SK-N-SH (cell line): ENCODE results near the gene ANKRD44. TPM values are rescaled to one million over a fixed set of nuclear protein-coding genes. Genes with fewer than 3 reads are reported as not detected.

Experiments used
- CTCF ChIA-PET: fragments of 300-600, 350-600 bp; formaldehyde crosslinking; extraction: SDS; loops from one replicate; lab custom pipeline; 2021; lab: Yijun Ruan, JAX
- POLR2A ChIA-PET: fragments of 350-600 bp; sonication (Branson Sonifier 250); formaldehyde crosslinking; extraction: SDS; loops from one replicate; lab custom pipeline; 2020; ENCODE audit warnings: antibody characterized with exemption, inconsistent platforms; lab: Yijun Ruan, JAX
- DNase-seq: peaks from one replicate; pipeline ENCODE4 v3.0.0; 2012
- H2AFZ ChIP-seq: fragments of 200-600 bp; sonication (generic); 2 replicates; pipeline ENCODE4 v1.8.1; 2016; ENCODE audit warnings: antibody characterized with exemption, mild to moderate bottlenecking, low read depth
- H3F3A ChIP-seq: fragments of 200-600 bp; sonication (generic); replicated peaks from 2 replicates; pipeline ENCODE3; 2016; ENCODE audit warnings: antibody characterized with exemption, mild to moderate bottlenecking; ENCODE audit not compliant: insufficient read depth
- H3K27ac ChIP-seq, 2 experiments: fragments of 200-500 bp in 1 of 2; fragments of 200-600 bp in 1 of 2; sonication (Bioruptor generic) in 1 of 2; sonication (generic), shearing (Covaris generic) in 1 of 2; 2 replicates each; pipeline versions ENCODE4 v1.5.1 to v1.6.1; 2014 to 2016; ENCODE audit warnings: low read depth in 2 of 2, inconsistent platforms in 1 of 2, low read length in 1 of 2, mild to moderate bottlenecking in 1 of 2, mixed read lengths in 1 of 2
- H3K27me3 ChIP-seq: fragments of 200-600 bp; sonication (generic), shearing (Covaris generic); 2 replicates; pipeline ENCODE4 v1.6.1; 2016; ENCODE audit warnings: mixed run types; ENCODE audit not compliant: insufficient read depth
- H3K36me3 ChIP-seq, 2 experiments: fragments of 200-500 bp in 1 of 2; fragments of 200-600 bp in 1 of 2; sonication (Bioruptor generic) in 1 of 2; sonication (generic) in 1 of 2; replicated peaks in 1 of 2; 2 replicates each; pipeline versions ENCODE3 to v1.5.1; 2014 to 2016; ENCODE audit warnings: low read length in 1 of 2, mild to moderate bottlenecking in 1 of 2; ENCODE audit not compliant: insufficient read depth in 2 of 2, control insufficient read depth in 1 of 2
- H3K4me1 ChIP-seq, 2 experiments: fragments of 200-500 bp in 1 of 2; fragments of 200-600 bp in 1 of 2; sonication (Bioruptor generic) in 1 of 2; sonication (generic), shearing (Covaris generic) in 1 of 2; 2 replicates each; pipeline versions ENCODE4 v1.5.1 to v1.6.1; 2014 to 2016; ENCODE audit warnings: low read depth in 1 of 2, low read length in 1 of 2, mixed run types in 1 of 2; ENCODE audit not compliant: insufficient read depth in 2 of 2, control insufficient read depth in 1 of 2
- H3K4me2 ChIP-seq: fragments of 200-600 bp; sonication (generic), shearing (Covaris generic); 2 replicates; pipeline ENCODE4 v1.6.1; 2017; ENCODE audit warnings: mixed run types
- H3K4me3 ChIP-seq, 2 experiments: fragments of 200-500 bp in 1 of 2; fragments of 200-600 bp in 1 of 2; sonication (Bioruptor generic) in 1 of 2; sonication (generic), shearing (Covaris generic) in 1 of 2; 2 replicates each; pipeline versions ENCODE4 v1.5.1 to v1.8.1; 2014 to 2016; ENCODE audit warnings: low read depth in 2 of 2, inconsistent platforms in 1 of 2, low read length in 1 of 2, mild to moderate bottlenecking in 1 of 2, mixed read lengths in 1 of 2, moderate library complexity in 1 of 2
- H3K79me2 ChIP-seq: fragments of 200-600 bp; sonication (generic); 2 replicates; pipeline ENCODE4 v1.8.1; 2017; ENCODE audit warnings: mild to moderate bottlenecking; ENCODE audit not compliant: insufficient read depth
- H3K9ac ChIP-seq: fragments of 200-600 bp; sonication (generic); 2 replicates; pipeline ENCODE4 v1.6.1; 2017; ENCODE audit warnings: mixed run types
- H3K9me2 ChIP-seq: fragments of 200-600 bp; sonication (generic); 2 replicates; pipeline ENCODE4 v1.6.1; 2017; ENCODE audit warnings: mixed run types
- H3K9me3 ChIP-seq: fragments of 200-600 bp; sonication (generic); 2 replicates; pipeline ENCODE4 v1.6.1; 2017; ENCODE audit warnings: mixed run types, mild to moderate bottlenecking, moderate library complexity
- H4K20me1 ChIP-seq: fragments of 200-600 bp; sonication (generic); 2 replicates; pipeline ENCODE4 v1.6.1; 2017; ENCODE audit warnings: mild to moderate bottlenecking, mixed run types; ENCODE audit not compliant: insufficient read depth
- GABPA ChIP-seq: IDR thresholded peaks from 2 replicates; pipeline ENCODE4 v1.4.0; 2012; ENCODE audit warnings: low read depth, mild to moderate bottlenecking
- JUND ChIP-seq: IDR thresholded peaks from 2 replicates; pipeline ENCODE4 v1.4.0; 2012
- MEF2A ChIP-seq: IDR thresholded peaks from 2 replicates; pipeline ENCODE4 v1.4.0; 2012; ENCODE audit warnings: low read depth, borderline replicate concordance
- MXI1 ChIP-seq: IDR thresholded peaks from 2 replicates; pipeline ENCODE4 v1.6.1; 2012; ENCODE audit warnings: mild to moderate bottlenecking, low read depth, low read length, improper control_type of control experiment
- PBX3 ChIP-seq: IDR thresholded peaks from 2 replicates; pipeline ENCODE4; 2012
- RXRA ChIP-seq: IDR thresholded peaks from 2 replicates; pipeline ENCODE4 v1.4.0; 2012; ENCODE audit warnings: low read depth, mild to moderate bottlenecking, borderline replicate concordance
- SIN3A ChIP-seq: IDR thresholded peaks from 2 replicates; pipeline ENCODE4 v1.6.1; 2012; ENCODE audit warnings: low read depth, mild to moderate bottlenecking, low read length, moderate library complexity, borderline replicate concordance
- TAF1 ChIP-seq: IDR thresholded peaks from 2 replicates; pipeline ENCODE4 v1.6.1; 2012; ENCODE audit warnings: low read depth, mild to moderate bottlenecking, low read length, moderate library complexity, borderline replicate concordance
- TCF12 ChIP-seq: IDR thresholded peaks from 2 replicates; pipeline ENCODE4 v1.4.0; 2012
- TEAD4 ChIP-seq: IDR thresholded peaks from 2 replicates; pipeline ENCODE4 v1.4.0; 2012; ENCODE audit warnings: mild to moderate bottlenecking, borderline replicate concordance; ENCODE audit not compliant: insufficient read depth
- USF1 ChIP-seq: IDR thresholded peaks from 2 replicates; pipeline ENCODE4 v1.4.0; 2012; ENCODE audit warnings: low read depth, borderline replicate concordance
- USF2 ChIP-seq: fragments of 150-350 bp; IDR thresholded peaks from 2 replicates; pipeline ENCODE4 v1.6.1; 2017; ENCODE audit warnings: antibody characterized with exemption, low read length, low read depth, borderline replicate concordance
- WGBS: methylation state at CpG from one replicate; pipeline ENCODE4 v1.1.6; 2017; ENCODE audit warnings: low lambda C conversion rate; 5-methylcytosine and 5-hydroxymethylcytosine counted together
- polyA plus RNA-seq, 3 experiments: library from polyadenylated mRNA; depleted of rRNA; stranded (reverse); fragments of >200 nt; gene quantifications; 2 replicates each; pipeline ENCODE4 v1.2.3, GENCODE V29; 2012
- TF ChIP-seq, protein P1 (sequence below): IDR thresholded peaks from 2 replicates; pipeline ENCODE4 v1.6.1; 2012; ENCODE audit warnings: mild to moderate bottlenecking, low read depth, low read length, moderate library complexity
- TF ChIP-seq, protein P2 (sequence below): IDR thresholded peaks from 2 replicates; pipeline ENCODE4 v1.4.0; 2012; ENCODE audit warnings: low read depth
- TF ChIP-seq, protein P3 (sequence below): fragments of 200-600 bp; sonication (generic); IDR thresholded peaks from 2 replicates; pipeline ENCODE4 v1.6.1; 2017; ENCODE audit warnings: antibody characterized with exemption, mild to moderate bottlenecking, moderate library complexity

ANKRD44 gene
- polyA plus RNA-seq, 1 of the 3 experiments (the other 2 are of a cell fraction), result 12.5 TPM

- Histone ChIP-seq H3K27ac (no peak overlapping the region), H3K9me2 (no peaks in the 10 kb centered on the region), H3K27me3 (no peaks in the 10 kb centered on the region), H3K36me3 (no peaks in the 10 kb centered on the region), H4K20me1 (no peaks in the 10 kb centered on the region), H3F3A (no peaks in the 10 kb centered on the region), H3K9me3 (no peaks in the 10 kb centered on the region), H3K79me2 (no peaks in the 10 kb centered on the region), H3K4me2 (no peak overlapping the region), H3K4me1 (peaks cover 0 to 4% of the 10 kb centered on the region in 2 experiments; a peak in 1 of 4 replicates), H3K9ac (no peak overlapping the region), H2AFZ (no peak overlapping the region), H3K4me3 (no peak overlapping the region)
- no peak for TF ChIP-seq TCF12
- POLR2A ChIA-PET, result interaction anchor here (0.6 kb wide), 1 partner anchor 699 kb away, joined by 5 read pairs; no protein-coding TSS in a partner anchor
- DNase-seq, result no peak
- CTCF ChIA-PET, result no interaction called here
These were observed 14.2 kb upstream of the ANKRD44 start for GRCh38 chr2:197324801-197325200.

- no peak for DNase-seq
- Histone ChIP-seq H3K4me1 (peaks cover 0 to 3% of the 10 kb centered on the region in 2 experiments; a peak in 1 of 4 replicates), H3K27me3 (no peaks in the 10 kb centered on the region), H3K27ac (no peak overlapping the region), H2AFZ (no peak overlapping the region), H3F3A (no peaks in the 10 kb centered on the region), H3K9me2 (no peaks in the 10 kb centered on the region), H3K79me2 (no peaks in the 10 kb centered on the region), H3K9me3 (no peaks in the 10 kb centered on the region), H3K4me2 (no peak overlapping the region), H4K20me1 (no peaks in the 10 kb centered on the region), H3K9ac (no peak overlapping the region), H3K4me3 (no peak overlapping the region), H3K36me3 (no peaks in the 10 kb centered on the region)
- WGBS, result 75% methylated on average over 11 of the region's 11 CpGs
- CTCF ChIA-PET, result no interaction called here
- POLR2A ChIA-PET, result no interaction called here
- TF ChIP-seq TAF1, result no peak
- TF ChIP-seq RXRA, result no peak
- TF ChIP-seq, protein P1, sequence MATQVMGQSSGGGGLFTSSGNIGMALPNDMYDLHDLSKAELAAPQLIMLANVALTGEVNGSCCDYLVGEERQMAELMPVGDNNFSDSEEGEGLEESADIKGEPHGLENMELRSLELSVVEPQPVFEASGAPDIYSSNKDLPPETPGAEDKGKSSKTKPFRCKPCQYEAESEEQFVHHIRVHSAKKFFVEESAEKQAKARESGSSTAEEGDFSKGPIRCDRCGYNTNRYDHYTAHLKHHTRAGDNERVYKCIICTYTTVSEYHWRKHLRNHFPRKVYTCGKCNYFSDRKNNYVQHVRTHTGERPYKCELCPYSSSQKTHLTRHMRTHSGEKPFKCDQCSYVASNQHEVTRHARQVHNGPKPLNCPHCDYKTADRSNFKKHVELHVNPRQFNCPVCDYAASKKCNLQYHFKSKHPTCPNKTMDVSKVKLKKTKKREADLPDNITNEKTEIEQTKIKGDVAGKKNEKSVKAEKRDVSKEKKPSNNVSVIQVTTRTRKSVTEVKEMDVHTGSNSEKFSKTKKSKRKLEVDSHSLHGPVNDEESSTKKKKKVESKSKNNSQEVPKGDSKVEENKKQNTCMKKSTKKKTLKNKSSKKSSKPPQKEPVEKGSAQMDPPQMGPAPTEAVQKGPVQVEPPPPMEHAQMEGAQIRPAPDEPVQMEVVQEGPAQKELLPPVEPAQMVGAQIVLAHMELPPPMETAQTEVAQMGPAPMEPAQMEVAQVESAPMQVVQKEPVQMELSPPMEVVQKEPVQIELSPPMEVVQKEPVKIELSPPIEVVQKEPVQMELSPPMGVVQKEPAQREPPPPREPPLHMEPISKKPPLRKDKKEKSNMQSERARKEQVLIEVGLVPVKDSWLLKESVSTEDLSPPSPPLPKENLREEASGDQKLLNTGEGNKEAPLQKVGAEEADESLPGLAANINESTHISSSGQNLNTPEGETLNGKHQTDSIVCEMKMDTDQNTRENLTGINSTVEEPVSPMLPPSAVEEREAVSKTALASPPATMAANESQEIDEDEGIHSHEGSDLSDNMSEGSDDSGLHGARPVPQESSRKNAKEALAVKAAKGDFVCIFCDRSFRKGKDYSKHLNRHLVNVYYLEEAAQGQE, result no peak
- TF ChIP-seq USF1, result no peak
- no peak for TF ChIP-seq SIN3A
- no peak for TF ChIP-seq TCF12
- no peak for TF ChIP-seq TEAD4
- TF ChIP-seq, protein P2, sequence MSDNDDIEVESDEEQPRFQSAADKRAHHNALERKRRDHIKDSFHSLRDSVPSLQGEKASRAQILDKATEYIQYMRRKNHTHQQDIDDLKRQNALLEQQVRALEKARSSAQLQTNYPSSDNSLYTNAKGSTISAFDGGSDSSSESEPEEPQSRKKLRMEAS, result no peak
- no peak for TF ChIP-seq MXI1
- TF ChIP-seq, protein P3, sequence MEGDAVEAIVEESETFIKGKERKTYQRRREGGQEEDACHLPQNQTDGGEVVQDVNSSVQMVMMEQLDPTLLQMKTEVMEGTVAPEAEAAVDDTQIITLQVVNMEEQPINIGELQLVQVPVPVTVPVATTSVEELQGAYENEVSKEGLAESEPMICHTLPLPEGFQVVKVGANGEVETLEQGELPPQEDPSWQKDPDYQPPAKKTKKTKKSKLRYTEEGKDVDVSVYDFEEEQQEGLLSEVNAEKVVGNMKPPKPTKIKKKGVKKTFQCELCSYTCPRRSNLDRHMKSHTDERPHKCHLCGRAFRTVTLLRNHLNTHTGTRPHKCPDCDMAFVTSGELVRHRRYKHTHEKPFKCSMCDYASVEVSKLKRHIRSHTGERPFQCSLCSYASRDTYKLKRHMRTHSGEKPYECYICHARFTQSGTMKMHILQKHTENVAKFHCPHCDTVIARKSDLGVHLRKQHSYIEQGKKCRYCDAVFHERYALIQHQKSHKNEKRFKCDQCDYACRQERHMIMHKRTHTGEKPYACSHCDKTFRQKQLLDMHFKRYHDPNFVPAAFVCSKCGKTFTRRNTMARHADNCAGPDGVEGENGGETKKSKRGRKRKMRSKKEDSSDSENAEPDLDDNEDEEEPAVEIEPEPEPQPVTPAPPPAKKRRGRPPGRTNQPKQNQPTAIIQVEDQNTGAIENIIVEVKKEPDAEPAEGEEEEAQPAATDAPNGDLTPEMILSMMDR, result no peak
- TF ChIP-seq GABPA, result no peak
- no peak for TF ChIP-seq PBX3
- TF ChIP-seq JUND, result no peak
- TF ChIP-seq USF2, result no peak
- no peak for TF ChIP-seq MEF2A
These were observed 12.4 kb upstream of the ANKRD44 start for GRCh38 chr2:197322724-197323720.
